HG02642 (cell line): ENCODE results near the gene VEGFC.

Source experiments
- ATAC-seq: cut with Tn5 transposase; IDR thresholded peaks from one replicate; pipeline ENCODE4 v1.9.1; 2021; ENCODE audit warnings: mild to moderate bottlenecking; ENCODE audit not compliant: unreplicated experiment, poor library complexity

Gene VEGFC

DNA sequence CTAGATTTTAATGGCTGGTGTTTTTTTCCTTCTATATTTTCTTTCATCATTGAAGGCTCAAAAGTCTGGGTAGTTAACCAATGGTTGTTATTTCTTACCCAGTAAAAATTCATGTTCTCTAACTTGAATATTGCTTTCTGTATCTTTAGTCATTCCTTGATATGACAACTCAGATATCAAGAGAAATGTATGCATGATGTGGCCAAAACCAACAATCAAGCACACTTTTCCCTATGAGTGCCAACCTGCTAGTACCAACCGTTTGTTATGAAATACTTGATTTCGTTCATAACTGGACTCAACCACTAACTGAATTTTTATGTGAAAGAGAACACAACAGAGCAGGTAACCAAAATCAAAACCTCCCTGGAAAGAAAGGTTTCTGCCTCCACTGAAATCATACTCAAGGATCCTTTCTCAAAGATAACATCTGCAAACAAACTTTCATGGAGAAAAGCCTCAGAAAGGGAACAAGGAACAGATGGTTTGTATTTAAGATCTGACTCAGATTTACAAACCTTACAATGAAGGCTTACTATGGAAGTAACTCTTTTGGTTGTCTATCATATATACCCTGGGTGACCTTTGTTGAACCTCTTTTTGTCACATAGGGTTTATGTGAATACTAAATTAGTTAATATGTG, 8.3 kb upstream of the VEGFC start:
- ATAC-seq: no peak

DNA sequence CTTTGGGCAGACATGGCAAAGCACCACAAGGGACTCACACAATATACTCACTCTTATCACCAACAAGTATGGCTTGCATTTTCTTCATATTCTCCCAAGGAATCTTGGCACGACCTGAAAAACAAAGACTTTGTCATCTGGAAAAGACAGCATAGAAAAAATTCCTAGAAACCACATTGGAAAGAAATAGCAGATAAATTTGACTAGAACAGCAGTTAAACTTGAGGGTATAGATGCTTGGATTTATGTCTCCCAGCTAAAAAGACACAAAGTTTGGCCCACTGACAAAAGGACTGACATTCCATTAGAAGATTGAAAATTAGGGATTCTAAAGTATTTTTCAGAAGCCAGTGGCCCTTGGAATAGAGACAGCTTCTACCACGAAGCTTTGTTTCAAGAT, 6.9 kb upstream of the VEGFC start:
- ATAC-seq: no peak

DNA sequence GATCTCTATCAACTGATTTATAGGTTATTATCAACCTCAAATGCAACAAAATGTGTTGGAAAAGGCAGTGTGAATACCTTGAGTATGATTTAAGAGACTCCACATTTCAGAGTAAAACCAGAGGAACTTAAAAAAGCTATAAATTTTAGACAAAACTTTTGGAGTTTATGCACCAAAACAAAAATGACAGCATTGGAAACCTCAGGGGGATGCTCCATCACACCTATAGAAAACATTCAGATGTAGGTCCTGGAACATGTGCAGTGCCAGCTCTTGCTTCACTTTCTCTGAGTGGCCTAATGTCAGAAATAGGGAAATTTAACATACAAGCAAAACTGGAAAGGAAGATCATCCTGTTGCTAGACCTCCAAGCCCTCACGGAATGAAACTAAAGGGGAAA, 5.8 kb upstream of the VEGFC start:
- ATAC-seq: no peak

DNA sequence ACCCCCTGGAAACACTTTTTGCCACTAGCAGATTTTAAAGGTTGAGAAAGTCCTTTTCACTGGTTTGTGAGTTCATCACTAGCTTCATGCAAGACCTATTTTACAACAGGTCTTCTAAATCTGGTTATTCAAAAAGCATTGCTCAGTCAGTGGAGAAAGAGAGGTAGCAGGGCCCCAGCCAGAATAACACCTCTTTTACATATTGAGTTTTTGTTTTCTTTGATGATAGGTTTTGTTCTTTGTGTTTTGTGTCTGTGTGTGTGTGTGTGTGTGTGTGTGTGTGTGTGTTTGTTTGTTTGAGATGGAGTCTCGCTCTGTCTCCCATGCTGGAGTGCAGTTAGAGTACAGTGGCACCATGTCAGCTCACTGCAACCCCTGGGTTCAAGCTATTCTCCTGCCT, 2.7 kb upstream of the VEGFC start:
- no peak for ATAC-seq

DNA sequence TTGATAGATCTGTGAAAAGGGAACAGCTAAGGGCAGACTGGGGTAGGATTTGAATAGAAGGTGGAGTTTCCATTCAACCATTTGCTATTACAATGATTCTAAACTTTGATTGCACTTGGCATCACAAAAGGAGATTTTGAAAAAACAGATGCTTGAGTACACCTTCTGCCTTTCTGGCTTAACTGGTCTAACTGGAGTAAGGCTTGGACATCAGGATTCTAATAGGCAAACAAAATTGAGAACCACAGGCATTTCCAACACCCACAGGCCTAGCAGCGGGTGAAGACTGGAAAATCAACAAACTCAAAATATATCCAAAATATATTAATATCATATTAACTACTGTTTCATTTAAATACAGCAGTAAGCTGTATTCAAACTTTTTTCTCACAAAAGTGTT, 1.9 kb upstream of the VEGFC start:
- ATAC-seq: no peak

DNA sequence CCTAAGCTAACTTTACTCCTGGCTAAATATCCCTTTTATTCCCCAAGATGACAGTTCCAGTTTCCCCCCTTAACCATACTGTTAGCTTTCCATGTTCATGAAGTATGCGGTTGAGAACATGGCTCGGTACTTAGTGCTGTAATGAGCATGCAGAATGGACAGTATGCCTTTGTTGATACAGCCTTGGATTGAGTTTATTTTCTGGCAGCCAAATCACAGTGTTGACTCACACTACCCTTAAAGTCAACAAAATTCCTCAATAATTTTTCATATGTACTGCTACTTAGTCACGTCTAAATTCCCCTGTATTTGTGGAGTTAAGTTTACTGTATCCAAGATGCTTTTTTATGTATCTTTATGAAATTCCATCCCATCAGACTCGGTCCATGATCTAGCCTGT, 1.4 kb upstream of the VEGFC start:
- ATAC-seq: no peak

DNA sequence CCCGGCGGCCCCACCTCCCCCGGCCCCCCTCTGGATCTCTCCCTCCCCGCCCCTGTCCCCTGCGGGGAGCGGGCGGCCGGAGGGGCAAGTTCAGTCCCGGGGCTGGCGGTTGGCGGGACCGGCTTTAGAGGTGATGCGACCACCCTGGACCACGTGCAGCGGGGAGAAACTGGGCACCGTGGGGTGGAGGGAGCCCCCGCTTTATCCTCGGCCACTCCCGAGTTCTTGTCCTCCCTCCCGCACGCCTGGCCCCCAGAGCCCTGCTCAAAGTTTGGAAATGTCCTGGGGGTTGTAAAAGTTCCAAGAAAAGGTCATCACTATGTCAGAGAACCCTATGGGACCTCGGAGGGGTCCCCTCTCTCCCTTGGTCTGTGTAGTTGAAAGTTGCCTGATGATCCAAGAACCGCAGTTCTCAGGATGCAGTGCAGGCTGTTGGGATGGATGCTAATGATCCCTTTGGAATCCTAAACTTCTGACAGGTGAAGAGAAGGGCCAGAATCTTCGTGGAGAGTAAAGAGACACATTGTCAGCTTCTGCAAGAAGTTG, 411 bp upstream of the VEGFC start:
- ATAC-seq: no peak

DNA sequence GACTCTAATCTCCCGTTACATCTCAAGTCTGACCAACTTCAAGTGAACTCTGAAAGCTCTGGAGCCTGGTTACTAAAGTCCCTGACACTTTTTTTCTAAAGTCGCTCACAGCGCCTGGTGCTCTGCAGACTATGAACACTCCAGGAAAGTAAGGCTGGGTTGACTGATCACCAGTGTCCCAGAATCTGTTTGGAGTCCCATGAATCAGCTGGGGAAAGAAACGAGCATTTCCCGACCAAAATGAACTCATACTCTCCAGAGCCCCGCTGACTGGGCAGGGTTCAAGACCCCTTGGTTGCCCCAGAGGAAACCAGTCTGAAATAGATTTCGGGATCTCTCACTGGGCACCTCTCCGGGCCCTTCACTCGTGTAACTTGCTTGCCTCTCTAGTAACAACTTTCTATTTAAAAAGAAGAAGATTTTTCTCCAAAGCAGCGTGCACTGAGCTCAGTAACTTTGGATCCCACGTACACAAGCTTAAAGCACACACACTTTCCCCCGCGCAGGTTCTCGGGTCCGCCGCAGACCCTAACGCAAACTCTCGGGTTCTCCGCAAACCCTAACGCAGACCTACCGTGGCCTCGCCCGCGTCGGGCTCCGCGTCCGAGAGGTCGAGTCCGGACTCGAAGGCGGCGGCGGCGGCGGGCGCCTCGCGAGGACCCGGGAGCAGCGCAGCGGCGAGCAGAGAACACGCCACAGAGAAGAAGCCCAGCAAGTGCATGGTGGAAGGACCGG, 964 bp downstream of the VEGFC start:
- ATAC-seq: peak; percentile 26

DNA sequence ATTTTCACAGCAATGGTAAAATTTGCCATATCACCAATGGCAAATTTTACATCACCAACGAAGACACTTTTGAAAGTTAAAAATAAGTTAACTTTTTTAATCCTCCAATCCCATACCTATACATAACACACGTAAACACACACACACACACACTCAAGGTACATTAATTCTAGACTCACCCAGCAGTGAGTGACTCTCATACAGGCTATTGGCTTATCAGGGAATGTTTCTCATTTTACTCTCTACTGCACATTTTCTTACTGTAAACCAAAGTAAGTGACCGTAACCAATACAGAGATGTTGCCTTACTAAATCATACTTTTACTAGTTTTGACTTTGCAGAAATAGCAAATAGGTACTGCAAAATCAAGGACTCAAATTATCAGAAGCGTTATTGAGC, 2.3 kb downstream of the VEGFC start:
- ATAC-seq: no peak

DNA sequence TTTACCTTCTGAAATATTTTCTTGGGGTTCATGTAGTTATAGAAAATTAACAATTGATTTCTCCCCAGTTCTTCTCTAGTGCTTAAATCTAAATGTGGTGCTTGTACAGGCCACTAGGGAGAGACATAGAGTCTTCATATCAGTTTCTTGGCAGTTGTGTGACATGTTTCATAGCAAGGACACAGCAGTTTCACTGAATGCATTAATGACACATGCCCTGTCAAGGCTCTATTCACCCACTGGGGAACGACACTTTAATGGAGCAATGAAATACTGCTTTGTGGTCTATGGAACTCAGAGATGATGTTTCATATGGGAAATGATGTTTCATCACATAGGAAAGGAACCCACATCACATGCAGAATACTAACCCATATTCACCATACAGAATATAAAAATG, 2.8 kb downstream of the VEGFC start:
- peak; percentile 46 for ATAC-seq

DNA sequence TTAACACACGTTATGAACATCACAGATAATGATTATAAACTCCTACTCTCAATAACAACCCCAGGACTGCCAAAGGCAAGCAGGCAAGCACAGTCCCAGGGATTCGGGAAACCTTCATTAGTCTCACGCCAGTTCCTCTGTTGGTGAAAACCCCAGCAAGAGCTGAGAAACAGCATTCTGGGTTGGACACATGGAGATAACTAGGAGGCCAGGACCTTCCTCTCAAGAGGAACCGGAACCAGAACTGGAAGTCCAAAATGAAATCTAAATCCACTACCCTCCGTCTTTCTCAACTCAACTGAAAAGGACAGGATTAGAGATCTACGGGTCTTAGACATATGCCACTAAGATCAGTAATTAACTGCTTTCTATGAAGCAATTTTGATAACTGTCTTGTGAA, 3.8 kb downstream of the VEGFC start:
- no peak for ATAC-seq

DNA sequence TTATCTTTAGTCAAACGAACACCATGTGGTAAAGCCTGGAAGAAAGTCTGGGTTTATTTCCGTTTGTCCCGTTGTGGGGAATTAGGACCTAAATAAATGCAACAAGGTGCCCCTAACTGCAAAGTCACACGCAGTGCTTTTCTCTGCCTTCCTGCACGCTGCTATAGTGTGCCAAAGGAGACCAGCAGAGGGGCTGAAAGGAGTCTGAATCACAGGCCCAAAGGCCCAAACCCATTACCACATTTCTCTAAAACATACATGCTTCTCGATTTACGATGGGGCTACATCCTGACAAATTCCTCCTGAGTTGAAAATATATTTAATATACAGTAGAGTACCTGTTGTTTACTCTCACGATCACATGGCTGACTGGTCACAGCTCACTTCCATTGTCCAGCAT, 4.5 kb downstream of the VEGFC start:
- ATAC-seq: no peak

DNA sequence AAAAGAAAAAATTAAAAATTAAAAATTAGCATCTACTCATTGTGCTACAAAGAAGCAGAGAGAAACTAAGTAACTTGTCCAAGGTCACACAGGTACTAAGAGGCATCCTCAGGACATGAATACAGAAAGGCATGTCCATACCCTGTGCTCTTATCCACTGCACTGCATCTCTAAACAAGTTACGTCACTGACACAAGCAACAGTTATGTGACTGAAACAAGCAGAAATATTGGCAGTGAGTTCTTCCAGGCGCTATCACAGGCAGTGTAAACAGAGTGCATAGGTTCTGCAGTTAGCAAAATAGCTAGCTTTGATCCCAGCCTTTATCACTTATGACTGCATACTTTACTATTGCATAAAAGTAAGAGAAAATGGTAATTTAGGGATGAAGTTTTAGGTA, 7.9 kb downstream of the VEGFC start:
- no peak for ATAC-seq

DNA sequence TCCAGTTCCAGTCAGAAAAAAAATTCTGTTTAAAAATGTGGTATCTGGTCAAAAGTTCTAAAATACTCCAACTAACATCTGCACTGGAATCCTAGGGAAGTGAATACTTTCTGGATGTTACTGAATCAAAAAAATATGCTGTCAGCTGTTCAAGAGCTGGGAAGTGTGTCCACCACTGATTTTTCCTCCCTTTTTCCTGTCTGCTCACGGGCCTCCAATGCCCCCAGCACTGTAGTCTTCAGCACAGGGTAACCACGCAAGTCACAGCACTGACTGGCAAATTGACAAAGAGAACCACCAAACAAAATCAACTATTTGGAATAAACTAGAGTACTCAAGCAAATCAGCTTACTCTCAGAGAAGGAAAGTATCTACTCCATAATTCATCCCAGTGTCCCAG, 9.9 kb downstream of the VEGFC start:
- ATAC-seq: no peak

DNA sequence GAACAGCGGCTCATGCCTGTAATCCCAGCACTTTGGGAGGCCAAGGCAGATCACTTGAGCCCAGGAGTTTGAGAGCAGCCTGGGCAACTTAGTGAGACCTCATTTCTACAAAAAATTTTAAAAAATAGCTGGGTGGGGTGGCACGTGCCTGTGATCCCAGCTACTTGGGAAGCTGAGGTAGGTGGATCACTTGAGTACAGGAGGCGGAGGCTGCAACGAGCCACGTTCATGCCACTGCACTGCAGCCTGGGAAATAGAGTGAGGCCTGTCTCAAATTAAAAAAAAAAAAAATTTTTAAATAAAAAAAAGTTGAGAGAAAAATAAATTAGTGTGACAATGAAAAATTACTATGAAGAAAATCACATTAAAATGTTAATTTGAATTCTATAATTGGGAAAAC, 10.5 kb downstream of the VEGFC start:
- ATAC-seq: no peak

DNA sequence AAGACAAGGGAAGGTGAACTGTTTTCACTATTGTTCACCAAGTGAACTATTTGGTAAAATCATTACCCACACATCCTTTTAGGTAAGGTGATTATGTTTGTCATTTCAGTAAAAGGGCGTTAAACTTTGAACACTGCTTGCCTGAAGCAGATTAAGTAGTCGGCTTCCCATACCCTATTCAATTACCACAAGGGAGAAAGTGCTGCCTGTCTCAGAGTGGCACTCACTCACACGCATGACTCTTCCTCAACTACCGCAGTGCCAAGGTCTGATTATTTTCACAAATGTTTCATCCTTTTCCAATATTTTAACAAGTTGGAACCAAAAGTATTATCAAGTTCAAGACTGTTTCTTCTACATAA, 11.0 kb downstream of the VEGFC start:
- no peak for ATAC-seq

DNA sequence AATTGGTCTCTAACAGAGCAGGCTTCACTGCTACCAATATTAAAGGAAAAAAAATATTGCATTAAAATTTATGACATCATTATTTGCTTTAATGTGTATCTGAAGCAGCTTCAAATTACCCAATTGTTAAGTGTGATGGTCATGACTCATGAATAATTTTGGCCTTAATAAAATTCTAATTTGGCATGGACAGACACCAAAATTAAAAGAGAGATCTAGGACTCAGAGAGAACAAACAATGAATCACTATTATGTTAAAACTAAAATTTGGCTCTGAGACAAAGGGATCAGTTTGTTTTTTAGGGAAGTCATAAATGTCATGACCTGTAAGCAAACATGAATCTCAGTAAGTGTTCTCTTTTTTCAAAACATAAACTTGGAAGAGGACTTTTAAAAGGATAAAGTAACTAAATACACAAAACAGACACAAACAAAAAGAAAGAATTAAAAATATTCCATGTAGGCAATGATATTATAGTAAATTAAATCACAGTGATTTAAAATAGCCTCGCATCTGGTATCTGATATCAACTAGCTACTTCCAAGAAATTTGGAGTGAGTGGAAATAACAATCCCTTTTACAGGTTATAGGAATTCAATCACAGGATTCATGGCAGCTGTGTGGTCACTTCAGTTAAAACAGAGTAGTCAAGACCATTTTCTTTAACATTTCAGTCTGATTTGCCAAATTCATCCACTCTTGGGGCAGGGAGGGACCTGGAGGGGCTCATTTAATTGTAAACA, 11.6 kb downstream of the VEGFC start:
- ATAC-seq: no peak

DNA sequence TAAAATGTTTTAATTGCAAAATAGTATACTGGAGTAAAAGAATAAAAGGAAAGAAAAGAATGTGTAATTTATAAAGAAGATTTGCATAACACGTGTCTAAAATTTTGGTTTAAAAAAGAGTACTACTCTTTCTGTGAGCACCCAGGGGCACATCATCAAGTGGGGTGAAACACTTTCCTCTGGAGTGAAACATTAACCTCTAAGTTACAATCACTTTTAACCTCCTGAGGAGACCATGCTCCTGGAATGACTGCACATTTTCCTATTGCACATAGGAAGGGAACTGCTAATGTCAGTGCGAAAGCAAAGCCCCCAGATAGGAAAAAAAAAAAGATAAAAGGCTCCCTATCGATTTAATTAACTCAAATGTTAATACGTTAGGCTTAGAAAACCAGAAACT, 13.3 kb downstream of the VEGFC start:
- no peak for ATAC-seq

DNA sequence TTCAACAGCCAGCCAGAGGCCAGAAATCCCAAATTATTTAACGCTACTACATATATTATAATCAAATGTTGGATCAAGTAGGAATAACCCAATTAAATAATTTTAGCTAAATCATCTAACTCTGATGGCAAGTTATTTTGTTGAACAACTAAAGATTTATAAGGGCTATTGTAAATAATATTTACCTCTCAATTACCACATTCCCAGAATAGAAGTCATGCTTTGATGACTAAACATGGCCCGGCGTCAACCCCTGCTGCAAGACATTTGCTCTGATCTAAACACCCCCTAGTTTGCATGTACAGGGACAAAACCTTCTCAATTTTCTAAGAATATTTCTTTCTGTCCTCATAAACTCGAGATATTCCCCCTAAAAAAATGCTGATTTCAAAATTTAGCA, 14.2 kb downstream of the VEGFC start:
- ATAC-seq: no peak

DNA sequence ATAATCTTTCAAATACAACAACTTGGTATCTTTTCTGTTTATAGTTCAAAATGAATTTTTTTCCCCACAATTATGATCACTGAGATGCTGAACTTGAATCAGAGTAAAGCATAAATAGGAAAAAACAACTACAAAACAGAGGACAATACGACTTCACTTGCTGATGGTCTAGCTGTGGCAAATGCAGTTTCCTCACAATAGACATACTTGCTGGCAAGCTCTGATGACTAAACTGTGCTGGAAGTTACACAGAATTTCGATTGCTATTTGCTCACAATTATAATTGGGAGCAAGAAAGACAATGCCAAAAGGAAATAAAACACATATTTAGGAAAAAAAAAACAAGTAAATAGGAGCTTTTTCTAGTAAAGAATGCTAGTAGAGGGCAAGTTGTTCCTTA, 14.7 kb downstream of the VEGFC start:
- ATAC-seq: no peak

DNA sequence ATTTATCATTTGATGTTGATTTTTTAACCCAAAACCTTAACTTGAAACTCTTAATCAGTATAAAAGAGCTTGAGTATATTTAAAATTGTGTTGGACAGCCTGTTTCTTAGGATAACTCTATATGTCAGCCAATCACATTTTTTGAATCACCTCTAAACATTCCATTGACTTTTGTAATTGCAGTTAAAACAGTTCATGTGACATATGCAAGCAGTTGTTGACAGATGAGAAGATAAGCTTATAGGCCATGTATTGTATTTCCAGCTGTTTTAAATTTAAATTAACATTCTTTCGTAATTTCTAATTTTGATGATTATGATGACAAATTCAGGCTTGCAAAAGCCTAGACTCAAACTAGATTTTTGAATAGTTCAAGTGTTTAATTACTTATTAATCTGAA, 17.4 kb downstream of the VEGFC start:
- ATAC-seq: no peak
